Progenitor cell of endocrine pancreas (in vitro differentiated cells): ENCODE data around the gene RABIF. TPM values are rescaled to one million over a fixed set of nuclear protein-coding genes. Genes with fewer than 3 reads are reported as not detected.
"Not testable (repeated sequence)": the region's sequence is repeated elsewhere in the genome, so short reads cannot be mapped to it uniquely, and the experiment has no call there.

ENCODE experiments used
- DNase-seq: peaks from one replicate; pipeline ENCODE4 v3.0.0; 2021; ENCODE audit warnings: low spot score; ENCODE audit not compliant: unreplicated experiment
- H3K27ac Mint-ChIP-seq: 2 replicates; pipeline ENCODE4 v1.8.0; 2021; ENCODE audit warnings: mild to moderate bottlenecking, moderate library complexity, mixed read lengths
- H3K27me3 Mint-ChIP-seq: 2 replicates; pipeline ENCODE4 v1.8.0; 2021; ENCODE audit warnings: mixed read lengths
- H3K36me3 Mint-ChIP-seq: 2 replicates; pipeline ENCODE4 v1.8.0; 2022; ENCODE audit warnings: mixed read lengths; ENCODE audit not compliant: insufficient read depth
- H3K4me1 Mint-ChIP-seq: 2 replicates; pipeline ENCODE4 v1.8.0; 2021; ENCODE audit warnings: low read depth, mixed read lengths
- H3K4me3 Mint-ChIP-seq: 2 replicates; pipeline ENCODE4 v1.8.0; 2021; ENCODE audit warnings: low read depth, mild to moderate bottlenecking, moderate library complexity, mixed read lengths
- H3K9me3 Mint-ChIP-seq: 2 replicates; pipeline ENCODE4 v1.8.0; 2021; ENCODE audit warnings: low read depth, mixed read lengths
- CTCF ChIP-seq: fragments of 200-600 bp; sonication (generic); IDR thresholded peaks from one replicate; pipeline ENCODE4 v1.5.0; 2021; ENCODE audit warnings: antibody characterized with exemption, mild to moderate bottlenecking; ENCODE audit not compliant: unreplicated experiment
- total RNA-seq: library from RNA; stranded (reverse); gene quantifications from 2 replicates; pipeline ENCODE4 v1.2.1, GENCODE V29; 2021

RABIF gene
- total RNA-seq, 1 donor from 2014 or later = 9.7 TPM

- H3K27ac Mint-ChIP-seq = no peak overlapping the region
- H3K9me3 Mint-ChIP-seq = peaks cover 14% of the 10 kb centered on the region
- no peaks in the 10 kb centered on the region for H3K4me1 Mint-ChIP-seq
- no peak for TF ChIP-seq CTCF
- H3K36me3 Mint-ChIP-seq = no peaks in the 10 kb centered on the region
- DNase-seq = no peak
- H3K27me3 Mint-ChIP-seq = peaks cover 11% of the 10 kb centered on the region
- no peak overlapping the region for H3K4me3 Mint-ChIP-seq
Observed at GRCh38 chr1:202932476-202932875, 43.5 kb upstream of the RABIF start.

GRCh38 chr1:202926581-202927491, 37.9 kb upstream of the RABIF start, which contains the start of gene KLHL12:
Gene KLHL12, minus strand, starts transcription at chr1:202927234. Its CDS starts 2,072 bp downstream, at chr1:202925162.
- Mint-ChIP-seq H3K27ac (peak within 1 kb of the TSS; percentile 94), H3K4me3 (peak within 1 kb of the TSS; percentile 87), H3K36me3 (peaks cover 1% of the 10 kb centered on the region), H3K27me3 (no peaks in the 10 kb centered on the region), H3K9me3 (no peaks in the 10 kb centered on the region), H3K4me1 (peaks cover 4% of the 10 kb centered on the region)
- peak; percentile 95 for DNase-seq
- TF ChIP-seq CTCF = peak; percentile 79

GRCh38 chr1:202923533-202923932, 34.6 kb upstream of the RABIF start:
- H3K27me3 Mint-ChIP-seq = no peaks in the 10 kb centered on the region
- H3K4me3 Mint-ChIP-seq = no peak overlapping the region
- H3K27ac Mint-ChIP-seq = no peak overlapping the region
- DNase-seq = no peak
- peaks cover 4% of the 10 kb centered on the region for H3K4me1 Mint-ChIP-seq
- no peak for TF ChIP-seq CTCF
- peaks cover 5% of the 10 kb centered on the region for H3K36me3 Mint-ChIP-seq
- no peaks in the 10 kb centered on the region for H3K9me3 Mint-ChIP-seq

- Mint-ChIP-seq H3K9me3 (no peaks in the 10 kb centered on the region), H3K4me1 (no peaks in the 10 kb centered on the region), H3K4me3 (no peak overlapping the region), H3K27ac (no peak overlapping the region), H3K27me3 (no peaks in the 10 kb centered on the region), H3K36me3 (peaks cover 9% of the 10 kb centered on the region)
- TF ChIP-seq CTCF = no peak
- DNase-seq = no peak
Observed at GRCh38 chr1:202919615-202920014, 30.7 kb upstream of the RABIF start.

GRCh38 chr1:202915146-202915545, 26.2 kb upstream of the RABIF start:
- Mint-ChIP-seq H3K4me1 (no peaks in the 10 kb centered on the region), H3K27me3 (no peaks in the 10 kb centered on the region), H3K9me3 (no peaks in the 10 kb centered on the region), H3K36me3 (peaks cover 24% of the 10 kb centered on the region), H3K27ac (no peak overlapping the region), H3K4me3 (no peak overlapping the region)
- DNase-seq = no peak
- TF ChIP-seq CTCF = no peak

GRCh38 chr1:202912476-202912875, 23.5 kb upstream of the RABIF start:
- not testable (repeated sequence) for H3K27me3 Mint-ChIP-seq, DNase-seq, H3K4me1 Mint-ChIP-seq, H3K4me3 Mint-ChIP-seq, H3K9me3 Mint-ChIP-seq, H3K27ac Mint-ChIP-seq
- peaks cover 19% of the 10 kb centered on the region for H3K36me3 Mint-ChIP-seq
